HepG2 (cell line): ENCODE results near the gene ACYP2. TPM values are rescaled to one million over a fixed set of nuclear protein-coding genes. Genes with fewer than 3 reads are reported as not detected.

ENCODE experiments used
- ARID5B ChIP-seq: IDR thresholded peaks from 2 replicates; pipeline ENCODE4 v1.4.0; 2020; ENCODE audit warnings: mild to moderate bottlenecking, missing genetic modification reagents
- ETS1 ChIP-seq: sonication (generic); formaldehyde crosslinking; IDR thresholded peaks from 2 replicates; pipeline ENCODE4 v1.4.0; 2020; ENCODE audit warnings: missing genetic modification reagents
- FOXJ3 ChIP-seq: sonication (generic); formaldehyde crosslinking; IDR thresholded peaks from 2 replicates; pipeline ENCODE4 v1.4.0; 2020; ENCODE audit warnings: missing genetic modification reagents, mild to moderate bottlenecking, borderline replicate concordance
- KLF11 ChIP-seq: IDR thresholded peaks from 2 replicates; pipeline ENCODE4 v1.6.1; 2016; ENCODE audit warnings: missing compliant biosample characterization
- MED1 ChIP-seq: sonication (generic); formaldehyde crosslinking; IDR thresholded peaks from 2 replicates; pipeline ENCODE4 v1.4.0; 2020; ENCODE audit warnings: missing genetic modification reagents
- TRIM22 ChIP-seq: fragments of 450-650 bp; IDR thresholded peaks from 2 replicates; pipeline ENCODE4 v1.6.1; 2017
- ZBTB14 ChIP-seq: sonication (generic); formaldehyde crosslinking; IDR thresholded peaks from 2 replicates; pipeline ENCODE4 v1.4.0; 2020; ENCODE audit warnings: missing genetic modification reagents
- ZNF180 ChIP-seq: sonication (generic); formaldehyde crosslinking; IDR thresholded peaks from 2 replicates; pipeline ENCODE4 v1.4.0; 2020; ENCODE audit warnings: low read depth, missing genetic modification reagents, borderline replicate concordance
- ZNF30 ChIP-seq: sonication (generic); formaldehyde crosslinking; IDR thresholded peaks from 2 replicates; pipeline ENCODE4 v1.5.0; 2020; ENCODE audit warnings: mild to moderate bottlenecking, missing genetic modification reagents
- ZNF407 ChIP-seq: sonication (generic); formaldehyde crosslinking; IDR thresholded peaks from one replicate; pipeline ENCODE4 v1.5.1; 2020; ENCODE audit warnings: mild to moderate bottlenecking, missing genetic modification reagents; ENCODE audit errors: not compliant biosample characterization
- ZNF674 ChIP-seq: sonication (generic); formaldehyde crosslinking; IDR thresholded peaks from 2 replicates; pipeline ENCODE4 v1.5.0; 2020; ENCODE audit warnings: low read depth, mild to moderate bottlenecking, missing genetic modification reagents
- polyA plus RNA-seq, 8 experiments: library from polyadenylated mRNA; depleted of rRNA in 3 of 8; stranded (reverse) in 7 of 8; unstranded in 1 of 8; fragments of >200 nt; fragmentation: Illumina TruSeq in 4 of 8; extraction: Trizol in 4 of 8; gene quantifications; 2 replicates each; pipeline versions ENCODE4 v1.2.1 to v1.2.3, GENCODE V29; 2011 to 2016; ENCODE audit warnings: low read depth in 4 of 8, missing spikeins in 1 of 8, mixed read lengths in 1 of 8; ENCODE audit not compliant: insufficient read depth in 1 of 8
- total RNA-seq, 5 experiments: library from RNA; depleted of rRNA; stranded (reverse); fragments of >200 nt; fragmentation: Illumina TruSeq; extraction: Trizol; gene quantifications; 2 replicates each; pipeline ENCODE4 v1.2.3, GENCODE V29; 2016; ENCODE audit warnings: low read depth in 1 of 5

The ACYP2 gene
- total and polyA plus RNA-seq, 2 of the 13 experiments (the other 11 are each of a cell fraction or from before 2014, with no cell fraction given), result 12.3 to 12.7 TPM

GRCh38 chr2:54330162-54330925 lies 214.9 kb downstream of the ACYP2 start (continued):
- TF ChIP-seq ARID5B (CRISPR knock-in tag) (peak; percentile 81), ZNF674 (no peak; the same call in 1 of the 2 replicates), FOXJ3 (CRISPR knock-in tag) (peak; percentile 79), ZBTB14 (peak; percentile 26; the same call in 1 of the 2 replicates), KLF11 (CRISPR knock-in tag) (peak; percentile 94), ZNF180 (CRISPR knock-in tag) (no peak), ZNF30 (CRISPR knock-in tag) (peak; percentile 91; the same call in 1 of the 2 replicates), ZNF407 (CRISPR knock-in tag) (peak; percentile 82), MED1 (CRISPR knock-in tag) (peak; percentile 73), ETS1 (CRISPR knock-in tag) (0 out of 2 replicates have a peak, but pooled peaks have one; percentile 67), TRIM22 (no peak)
